Activated T-cell treated with anti-CD3 and anti-CD28 coated beads for 24 hours (primary cell): ENCODE results near the gene NR1H4.
"Not testable (repeated sequence)": the region's sequence is repeated elsewhere in the genome, so short reads cannot be mapped to it uniquely, and the experiment has no call there.

Experiments
- DNase-seq: peaks from one replicate; pipeline ENCODE4 v3.0.0-alpha.2; 2020; ENCODE audit warnings: low read depth

Gene NR1H4

DNA sequence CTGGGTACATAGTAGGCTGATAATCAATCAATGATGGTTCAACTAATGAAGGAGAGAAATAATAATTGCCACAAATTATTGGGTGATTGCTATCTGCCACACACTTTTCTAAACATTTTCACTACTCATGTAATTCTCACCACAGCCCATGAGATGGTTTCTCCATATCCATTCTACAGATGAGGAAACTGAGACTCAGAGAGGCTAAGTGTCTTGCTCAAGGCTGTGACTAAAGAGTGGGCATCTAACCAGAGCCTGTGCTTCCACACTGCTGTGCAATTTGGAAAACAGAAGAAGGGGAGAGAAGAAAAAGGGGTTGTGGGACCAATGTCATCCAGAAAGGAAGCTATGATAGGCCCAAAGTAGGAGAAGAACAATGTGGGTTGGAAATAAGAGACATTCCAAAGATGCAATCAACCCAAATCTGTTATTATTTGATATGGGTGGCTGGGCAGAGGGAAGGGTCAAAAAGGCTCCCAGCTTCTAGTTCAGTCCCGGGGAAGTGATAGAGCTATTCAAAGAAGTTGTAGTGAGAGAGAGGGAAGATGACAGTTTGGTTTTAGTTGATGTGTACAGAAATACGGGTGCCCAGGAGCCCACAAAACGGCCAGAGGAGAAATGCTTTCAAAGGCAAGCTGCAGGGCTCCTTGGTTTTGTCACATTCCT lies 483 bp upstream of the NR1H4 start:
- DNase-seq, result no peak

DNA sequence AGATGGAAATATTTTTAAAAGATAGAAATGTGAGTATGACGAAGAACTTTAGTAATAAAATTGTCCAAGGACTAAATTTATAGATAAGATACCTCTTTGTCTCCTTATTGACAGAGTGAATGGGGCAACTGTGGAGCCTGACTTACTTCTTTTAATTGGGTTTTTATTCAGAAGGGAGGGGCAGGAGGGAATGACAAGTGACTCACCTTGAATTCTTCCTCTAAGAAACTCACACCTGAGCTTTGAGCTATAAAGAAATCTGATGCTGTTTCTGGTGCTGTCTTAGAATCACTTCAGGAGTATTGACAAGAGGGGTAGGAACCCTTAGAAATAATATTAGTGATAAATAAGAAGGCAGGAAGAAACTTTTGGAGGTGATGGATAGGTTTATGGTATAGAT lies 951 bp downstream of the NR1H4 start:
- no peak for DNase-seq

DNA sequence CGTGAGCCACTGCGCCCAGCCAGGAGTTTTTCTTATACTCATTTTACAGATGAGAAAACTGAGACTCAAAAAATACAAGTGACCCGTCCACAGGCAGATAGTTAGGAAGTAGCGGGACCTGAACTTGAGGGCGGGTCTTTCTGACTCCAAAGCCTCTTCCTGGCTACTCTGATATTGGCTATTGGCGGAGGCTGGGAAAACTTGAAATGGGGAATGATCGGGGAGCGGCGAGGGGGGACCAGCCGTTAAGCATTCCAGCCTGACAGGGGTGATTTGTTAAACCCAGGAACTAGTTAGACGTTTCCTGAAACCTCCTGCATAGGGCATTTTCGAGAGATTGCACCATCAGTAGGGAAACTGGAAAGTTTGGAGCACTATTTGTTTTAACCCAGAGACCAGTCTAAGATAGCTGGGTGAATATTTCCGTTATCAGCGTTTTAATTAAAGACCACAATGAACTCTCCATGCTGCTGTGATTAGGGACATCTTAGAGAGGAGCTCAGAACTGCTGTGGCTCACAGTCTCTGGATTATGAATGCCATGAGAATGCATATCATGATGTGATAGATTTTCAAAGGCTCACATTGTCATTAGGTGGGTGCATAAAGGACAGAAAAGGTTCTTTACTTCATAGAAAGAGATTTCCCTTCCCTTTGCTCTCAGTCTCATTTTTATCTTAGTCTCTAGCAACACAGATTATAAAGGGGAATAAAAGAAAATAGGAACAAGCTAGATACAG lies 2.5 kb downstream of the NR1H4 start:
- no peak for DNase-seq

DNA sequence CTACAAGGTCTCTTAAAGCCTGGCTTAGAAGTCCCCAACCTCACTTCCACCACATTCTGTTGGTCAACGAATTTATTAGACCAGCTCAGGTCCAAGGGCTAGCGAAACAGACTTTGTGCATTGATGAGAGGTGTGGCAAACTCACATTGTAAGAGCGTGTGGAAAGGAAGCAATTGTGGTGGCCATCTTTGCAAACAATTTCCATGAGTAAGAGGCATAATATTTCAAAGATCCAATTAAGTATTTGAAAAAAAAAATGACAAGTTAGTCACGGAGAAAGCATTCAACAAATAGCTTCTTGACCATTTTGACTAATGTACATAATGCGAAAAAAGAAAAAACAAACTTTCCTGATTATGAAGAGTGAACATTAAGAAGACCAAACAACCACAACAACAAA lies 7.4 kb downstream of the NR1H4 start:
- DNase-seq, result no peak

DNA sequence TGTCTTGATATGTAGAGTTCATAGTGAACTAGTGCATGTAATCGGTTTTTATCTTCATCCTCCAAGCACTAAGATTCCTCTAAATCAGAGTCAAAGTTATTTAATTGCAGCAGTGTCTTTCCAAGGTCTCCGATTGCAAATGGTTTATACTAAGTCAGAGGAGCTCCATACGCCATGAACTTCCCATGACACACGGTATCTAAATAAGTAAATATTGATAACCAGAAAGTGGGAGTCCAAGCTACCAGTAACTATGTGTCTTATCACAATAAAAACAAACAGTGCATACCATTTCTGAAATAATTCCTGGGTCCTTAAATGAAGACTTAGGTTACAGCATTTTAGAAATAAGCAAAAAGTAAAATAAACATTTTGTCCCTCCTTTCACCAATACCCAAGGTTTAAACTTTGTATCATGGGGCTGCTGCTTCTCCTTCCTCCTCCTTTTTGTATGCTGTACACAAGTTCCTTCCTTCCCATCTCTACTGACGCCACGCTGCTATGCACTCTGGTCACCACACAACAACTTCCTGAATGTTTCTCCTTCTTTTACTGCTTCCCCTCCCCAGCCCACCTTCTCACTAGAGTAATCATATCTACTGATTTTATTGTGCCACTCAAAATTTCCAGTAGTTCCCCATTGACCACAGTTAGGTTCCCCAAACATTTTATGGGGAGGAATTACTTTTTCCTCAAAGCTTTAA lies 10.7 kb downstream of the NR1H4 start:
- DNase-seq, result no peak

DNA sequence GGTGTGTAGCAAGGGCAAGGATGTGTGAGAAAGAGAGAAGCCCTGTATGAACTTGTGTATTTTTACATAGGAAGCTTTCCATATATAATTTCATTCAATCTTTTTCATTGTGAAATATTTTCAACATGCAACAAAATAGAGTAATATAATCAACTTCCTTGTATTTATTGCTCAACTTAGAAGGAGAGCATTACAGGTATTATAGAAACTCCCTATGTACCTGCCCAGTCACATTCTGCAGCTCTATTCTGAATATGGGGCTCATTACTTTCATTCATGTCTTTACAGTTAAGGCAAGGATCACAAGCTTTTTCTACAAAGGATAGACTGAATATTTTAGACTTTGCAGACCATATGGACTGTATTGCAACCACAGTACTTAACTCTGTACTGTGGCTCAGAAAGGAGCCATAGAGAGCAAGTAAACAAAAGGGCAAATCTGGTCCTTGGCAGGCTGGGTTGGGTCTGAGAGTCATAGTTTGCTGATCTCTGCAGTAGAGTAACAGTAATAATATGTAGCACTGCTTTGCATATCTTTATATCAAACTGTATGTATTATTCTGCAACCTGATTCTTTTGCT lies 11.3 kb downstream of the NR1H4 start:
- no peak for DNase-seq

DNA sequence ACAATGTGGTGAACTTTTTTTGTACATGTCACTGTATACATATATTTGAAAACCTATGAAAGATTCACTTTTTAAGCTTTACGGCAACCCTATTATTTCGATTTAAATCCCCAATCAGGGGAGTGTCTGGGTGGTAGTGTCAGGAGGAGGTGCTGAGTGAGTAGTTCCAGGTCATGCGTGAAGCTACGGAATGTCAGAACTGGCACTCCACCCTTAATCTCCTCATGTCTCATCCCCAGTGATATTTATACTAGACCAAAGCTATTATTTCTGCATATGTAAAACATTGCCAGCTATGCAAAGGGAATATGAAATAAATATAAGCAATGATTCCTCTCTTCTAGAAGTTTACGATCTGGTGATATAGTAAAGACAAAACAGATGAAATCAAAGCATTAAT lies 12.3 kb downstream of the NR1H4 start:
- no peak for DNase-seq

DNA sequence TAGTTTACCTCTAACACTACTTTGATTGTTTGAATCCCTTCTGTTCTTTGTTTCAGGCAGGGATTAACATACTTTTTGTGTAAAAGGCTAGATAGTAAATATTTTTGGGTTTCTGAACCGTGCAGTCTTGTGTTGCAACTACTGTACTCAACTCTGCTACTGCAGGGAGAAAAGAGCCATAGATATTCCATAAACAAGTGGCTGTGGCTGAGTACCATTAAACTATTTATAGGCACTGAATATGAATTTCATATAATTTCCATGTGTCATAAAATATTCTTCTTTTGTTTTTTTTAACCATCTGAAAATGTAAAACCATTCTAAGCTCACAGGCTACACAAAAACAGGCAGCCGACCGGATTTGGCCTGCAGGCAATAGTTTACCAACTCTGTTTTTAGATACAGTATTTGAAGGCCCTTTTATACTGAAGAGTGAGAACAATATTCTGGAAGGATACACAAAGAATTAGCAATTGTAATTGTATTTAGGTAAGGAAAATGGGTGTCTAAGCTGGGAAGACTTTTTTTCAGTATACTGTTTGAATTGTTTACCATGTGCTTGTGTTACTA lies 15.7 kb downstream of the NR1H4 start:
- DNase-seq, result no peak

DNA sequence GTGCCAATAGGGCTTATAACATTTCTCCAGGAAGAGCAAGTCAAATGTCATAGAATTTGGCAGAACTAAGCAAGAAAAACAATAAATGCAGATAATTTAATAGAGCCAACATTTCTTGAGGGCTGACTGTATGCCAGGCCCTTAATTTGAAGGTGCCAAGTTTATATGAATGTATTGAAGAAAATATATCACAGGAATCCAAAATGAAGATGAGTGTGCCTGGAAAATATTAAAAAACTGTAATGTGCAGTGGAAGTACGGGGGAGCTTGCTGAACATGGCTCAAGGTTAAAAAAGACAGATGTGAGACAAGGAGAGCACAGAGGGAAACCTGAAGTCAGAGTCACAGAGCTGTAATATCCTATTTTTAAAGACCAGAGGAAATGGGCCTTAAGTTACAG lies 16.4 kb downstream of the NR1H4 start:
- no peak for DNase-seq

DNA sequence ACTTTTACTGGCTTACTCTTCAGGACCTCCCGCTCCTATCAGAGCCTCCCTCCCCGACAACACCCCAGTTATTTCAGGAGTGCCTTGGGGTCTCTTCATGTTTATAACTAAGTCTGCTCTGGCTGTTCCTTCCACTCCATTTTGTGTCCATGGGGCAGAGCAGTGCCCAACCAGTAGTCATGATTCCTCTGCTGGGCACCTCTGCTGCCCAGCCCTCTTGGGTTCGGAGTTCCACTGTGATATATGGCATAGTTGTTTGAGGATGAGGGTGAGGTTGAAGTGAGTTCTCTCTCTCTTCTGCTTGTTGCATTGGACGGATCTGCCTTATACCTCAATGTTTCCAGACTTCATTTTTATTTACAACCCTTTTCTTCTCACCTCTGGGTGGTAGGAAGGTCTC lies 17.4 kb downstream of the NR1H4 start:
- no peak for DNase-seq

DNA sequence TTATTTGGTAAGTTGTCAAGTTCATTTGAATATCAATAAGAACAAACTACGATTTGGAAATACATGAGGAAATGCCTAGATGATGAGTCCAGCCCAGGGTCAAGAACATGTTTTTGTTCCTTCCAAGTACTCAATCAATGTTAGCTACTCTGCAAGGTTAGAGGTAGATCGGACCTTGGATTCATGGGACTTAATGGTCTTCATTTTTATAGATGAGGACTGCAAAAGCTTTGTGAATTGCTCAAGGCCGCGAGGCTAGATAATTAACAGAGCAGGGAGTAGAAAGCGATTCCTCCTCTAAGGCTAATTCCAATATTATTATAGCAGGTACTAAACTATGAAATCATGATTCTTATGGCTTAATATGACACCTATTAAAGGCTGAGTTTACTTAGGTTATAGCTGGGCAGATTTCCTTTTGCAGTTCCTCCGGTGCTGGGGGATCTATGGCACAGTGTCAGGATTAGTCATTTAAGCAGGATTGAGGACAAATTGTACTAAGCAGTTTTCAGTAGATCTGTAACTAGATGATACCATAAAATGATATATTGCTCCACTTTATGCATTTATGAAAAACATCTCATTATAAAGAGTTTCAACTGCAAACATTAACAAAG lies 19.8 kb downstream of the NR1H4 start:
- DNase-seq, result no peak

DNA sequence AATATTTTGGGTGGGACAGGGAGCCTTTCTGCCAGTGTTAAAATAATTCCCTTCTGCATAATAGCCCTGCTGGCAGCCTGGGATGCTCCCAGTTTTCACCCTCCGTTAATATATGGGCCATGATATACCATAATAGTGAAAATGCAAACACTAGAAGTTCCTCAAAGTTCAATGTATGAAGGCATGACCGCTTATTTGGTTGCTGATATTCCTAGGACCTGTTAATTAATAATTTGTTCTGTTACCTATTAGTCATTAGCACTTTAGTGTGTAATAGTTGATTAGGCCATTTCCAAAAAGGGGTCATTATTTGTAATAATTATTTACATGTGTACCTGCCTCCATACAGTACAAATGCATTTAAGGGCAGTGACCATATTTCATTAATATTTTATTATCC lies 20.4 kb downstream of the NR1H4 start:
- DNase-seq, result no peak

DNA sequence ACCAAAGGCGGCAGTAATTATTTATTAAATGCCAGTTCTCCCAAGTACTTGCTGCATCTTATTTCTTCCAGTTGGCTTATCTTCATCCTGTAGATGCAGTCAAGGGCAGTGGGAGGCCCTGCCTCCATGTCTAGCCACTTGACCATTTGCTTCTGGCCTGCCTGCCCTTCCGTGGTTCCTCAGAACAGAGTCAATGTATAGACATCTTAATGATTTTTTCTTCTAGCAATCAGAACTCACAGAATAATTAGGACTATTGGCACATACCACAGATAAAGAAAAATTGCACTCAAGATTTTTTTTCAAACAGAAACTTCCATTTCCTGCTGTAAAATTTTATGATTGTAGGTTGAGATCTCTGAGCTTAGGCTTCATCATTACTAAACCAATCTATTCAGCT lies 20.9 kb downstream of the NR1H4 start:
- DNase-seq, result no peak

DNA sequence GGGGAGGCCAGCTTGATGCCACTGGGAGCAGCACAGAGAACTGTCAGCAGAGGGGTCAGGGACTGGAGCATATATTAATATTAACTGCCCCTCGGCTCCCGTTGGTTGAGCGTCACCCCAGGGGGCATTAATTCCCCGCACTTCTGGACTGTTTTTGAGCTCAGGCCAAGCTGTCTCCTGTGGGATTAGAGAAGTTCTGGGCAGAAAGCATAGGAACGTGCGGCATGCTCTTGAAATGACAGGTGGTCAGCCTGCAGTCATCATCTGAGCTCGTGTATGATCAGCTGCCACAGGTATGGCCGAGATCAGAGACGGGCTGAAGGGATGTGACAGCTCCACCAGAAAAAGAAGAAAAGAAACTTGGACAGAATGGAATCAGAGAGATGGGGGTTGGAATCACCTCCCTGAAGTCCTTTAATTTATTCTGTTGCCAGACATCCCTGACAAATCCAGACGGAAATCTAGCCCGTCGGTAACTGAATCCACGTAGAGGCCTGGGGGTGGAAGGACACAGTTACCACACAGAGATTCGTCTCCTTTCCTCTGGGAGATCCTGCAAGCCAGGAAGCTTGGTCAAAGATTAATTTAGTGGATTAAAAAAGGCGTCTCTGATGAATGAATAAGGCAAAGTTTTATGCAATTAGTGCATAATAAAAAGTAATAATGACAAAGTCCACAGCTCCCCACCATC lies 23.6 kb downstream of the NR1H4 start:
- no peak for DNase-seq

DNA sequence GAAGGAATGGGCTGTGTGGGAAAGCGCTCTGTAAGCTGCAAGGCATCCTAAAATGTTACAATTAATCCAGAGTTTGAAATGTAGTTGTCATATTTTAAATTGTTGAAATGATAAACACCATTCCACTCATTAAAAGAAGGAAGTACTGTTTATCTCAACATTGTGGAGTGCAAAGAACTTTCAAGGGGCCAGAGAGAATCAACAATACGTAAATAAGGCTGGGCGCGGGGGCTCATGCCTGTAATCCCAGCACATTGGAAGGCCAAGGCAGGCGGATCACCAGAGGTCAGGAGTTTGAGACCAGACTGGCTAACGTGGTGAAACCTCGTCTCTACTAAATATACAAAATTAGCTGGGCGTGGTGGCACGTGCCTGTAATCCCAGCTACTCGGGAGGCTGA lies 24.5 kb downstream of the NR1H4 start:
- no peak for DNase-seq

DNA sequence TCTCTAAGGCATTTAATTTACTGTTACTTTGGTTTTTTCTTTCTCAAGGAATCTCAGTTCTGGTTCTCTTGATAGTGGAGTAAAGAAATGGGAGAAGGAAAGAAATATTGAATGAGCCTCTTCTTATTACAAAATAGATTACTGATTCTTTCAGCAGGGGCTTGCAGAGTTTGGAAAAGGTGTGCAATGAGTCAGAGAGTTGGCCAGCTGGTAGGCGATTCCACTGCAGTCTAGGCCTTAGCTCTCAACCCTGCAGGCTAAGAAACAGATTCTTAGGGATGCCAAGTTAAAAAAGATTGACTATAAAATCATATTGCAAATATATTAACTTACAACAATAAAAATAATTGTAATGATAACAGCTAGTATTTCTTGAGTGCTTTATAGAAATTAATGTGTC lies 25.8 kb downstream of the NR1H4 start:
- no peak for DNase-seq

DNA sequence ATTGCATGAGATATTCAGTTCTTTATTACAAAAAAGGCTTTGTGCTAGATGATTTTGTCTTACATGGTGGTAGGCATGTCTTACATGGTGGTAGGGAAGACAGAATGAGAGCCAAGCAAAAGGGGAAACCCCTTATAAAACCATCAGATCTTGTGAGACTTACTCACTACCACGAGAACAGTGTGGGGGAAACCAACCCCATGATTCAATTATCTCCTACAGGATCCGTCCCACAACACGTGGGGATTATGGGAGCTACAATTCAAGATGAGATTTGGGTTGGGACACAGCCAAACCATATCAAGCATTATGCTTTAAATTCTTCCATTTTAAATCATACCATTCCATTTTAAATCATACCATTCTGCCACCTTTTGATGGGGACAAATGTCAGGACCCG lies 29.1 kb downstream of the NR1H4 start:
- not testable (repeated sequence) for DNase-seq

DNA sequence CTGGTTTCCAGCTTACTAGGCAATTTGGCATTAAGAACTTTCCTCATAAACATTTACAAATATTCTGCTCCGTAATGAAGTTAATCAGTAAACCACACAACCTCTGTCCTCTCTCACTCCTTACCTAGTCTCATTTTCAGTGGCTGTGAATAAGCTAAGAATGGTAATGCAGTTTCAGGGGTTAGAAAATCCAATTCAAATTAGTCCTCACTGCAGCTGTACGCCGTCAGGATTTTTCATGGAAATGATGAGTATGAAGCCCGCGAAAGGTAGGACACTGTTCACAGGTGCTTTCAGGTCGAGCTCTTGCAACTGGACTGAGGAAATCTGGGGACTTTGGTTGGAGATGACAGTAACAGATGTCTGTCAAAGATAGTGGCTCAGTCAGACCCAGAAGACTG lies 29.6 kb downstream of the NR1H4 start:
- no peak for DNase-seq

DNA sequence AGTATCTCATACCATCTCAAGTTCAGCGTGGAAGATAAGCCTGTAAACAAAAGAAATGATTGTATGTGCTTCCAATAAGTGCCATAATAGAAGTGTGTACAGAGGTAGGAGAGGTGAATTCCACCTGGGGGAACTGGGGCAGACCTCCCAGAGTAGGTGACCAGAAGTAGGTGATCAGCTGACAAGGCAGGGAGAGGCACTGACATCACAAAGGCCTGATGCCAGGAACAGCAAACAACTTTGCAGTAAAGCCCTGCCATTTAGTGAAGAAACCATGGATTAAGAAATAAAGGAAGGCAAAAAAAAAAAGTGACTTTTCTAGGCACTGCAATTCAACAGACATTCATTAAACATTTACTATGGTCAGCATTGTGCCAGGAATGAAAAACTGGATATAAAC lies 31.1 kb downstream of the NR1H4 start:
- DNase-seq, result no peak

DNA sequence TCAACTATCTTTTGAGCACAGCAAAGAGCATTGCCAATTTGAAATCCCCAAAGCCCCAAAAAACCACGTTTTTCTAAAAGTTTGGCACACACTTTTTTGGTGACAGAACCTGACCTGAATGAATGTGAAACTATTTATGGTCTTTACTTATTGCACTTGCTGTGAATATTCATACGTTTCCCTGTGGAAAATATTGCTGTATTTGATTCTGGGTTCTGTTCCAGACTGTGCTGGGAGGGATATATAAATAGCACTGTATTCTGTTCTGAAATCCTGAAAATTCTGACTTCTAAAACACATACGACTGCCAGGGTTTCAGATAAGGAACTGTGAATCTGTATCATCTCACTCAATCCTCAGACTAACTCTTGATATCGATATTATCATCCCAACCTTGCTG lies 35.1 kb downstream of the NR1H4 start:
- no peak for DNase-seq

DNA sequence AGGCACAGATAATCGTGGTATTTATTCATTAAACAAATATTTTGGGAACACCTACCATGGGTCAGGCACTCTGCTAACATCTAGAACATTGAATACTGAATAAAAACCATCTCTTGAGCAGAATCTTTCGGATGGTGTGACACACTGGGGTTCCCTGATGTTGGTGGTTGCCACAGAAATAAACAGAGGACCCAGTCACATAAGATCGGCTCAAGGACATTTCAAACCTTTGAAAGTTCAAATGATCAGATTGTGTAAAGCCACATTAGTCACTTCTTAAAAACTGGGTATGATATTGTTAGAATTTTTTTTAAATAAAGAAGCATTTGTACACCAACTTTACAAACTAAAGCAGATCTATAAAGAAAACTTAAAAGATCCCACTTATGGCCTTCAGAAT lies 39.0 kb downstream of the NR1H4 start:
- no peak for DNase-seq

DNA sequence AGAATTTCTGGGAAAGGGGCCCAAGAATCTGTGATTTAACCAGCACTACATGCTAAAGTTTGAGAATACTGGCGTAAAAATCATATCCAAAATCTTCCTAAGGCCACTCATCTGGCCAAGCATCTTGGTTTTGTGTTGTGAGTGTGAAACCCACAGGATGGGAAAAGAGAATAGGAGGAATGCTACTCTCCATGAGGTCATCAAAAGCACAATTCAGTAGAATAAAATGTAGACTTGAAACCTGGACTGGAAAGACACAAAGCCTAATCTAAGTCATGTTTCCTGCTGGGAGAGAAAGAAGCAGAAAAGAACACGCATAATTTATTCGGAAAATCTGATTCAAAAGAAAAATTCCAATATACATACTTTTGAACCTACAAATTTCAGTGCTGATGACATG lies 42.3 kb downstream of the NR1H4 start:
- no peak for DNase-seq
